ENCODE measurements around the gene KLHL10. TPM values are rescaled to one million over a fixed set of nuclear protein-coding genes. Genes with fewer than 3 reads are reported as not detected.

KLHL10 gene
- total and polyA plus RNA-seq, 9 of the 15 experiments (the other 6 are each of a cell fraction or from before 2014, with no cell fraction given), result 0.06 to 0.56 (median 0.12) TPM; not detected in 5

GRCh38 chr17:41860254-41860931 is 22.8 kb downstream of the KLHL10 start:
- no peaks in the 10 kb centered on the region for H3K27me3 ChIP-seq (ENCODE audit: control insufficient read depth in 2 of 2, insufficient read depth in 2 of 2, low read length in 2 of 2)
- no peaks in the 10 kb centered on the region; the same call in 2 of the 3 replicates for H3K36me3 ChIP-seq (ENCODE audit: control insufficient read depth, insufficient read depth, low read length)
- in situ Hi-C loops (cut with MboI) (no loop called here), intact Hi-C loops (cut with micrococcal nuclease) (no loop called here)
- ChIA-PET CTCF (ENCODE audit: low intra/inter-chr PET ratio) (no interaction called here), POLR2A (interaction anchor here (0.6 to 1.5 kb wide), 6 partner anchors 8 to 46 kb away, joined by 3 to 8 read pairs (median 4); no protein-coding TSS in a partner anchor)
- TF ChIP-seq FOXO4 (CRISPR knock-in tag; IDR thresholded peaks at IDR 0.05) (no peak), PHF21A (IDR thresholded peaks at IDR 0.05; ENCODE audit: borderline replicate concordance, low read depth) (no peak), ERF (CRISPR knock-in tag; IDR thresholded peaks at IDR 0.05) (no peak), OTX1 (CRISPR knock-in tag; IDR thresholded peaks at IDR 0.05) (no peak), MAZ (CRISPR knock-in tag; conservative IDR thresholded peaks at IDR 0.05 in 1 of 2, IDR thresholded peaks at IDR 0.05 in 1 of 2) (no peak)
- peaks cover 12 to 20% of the 10 kb centered on the region in 2 experiments for H3K4me1 ChIP-seq (replicated peaks in 1 of 2; ENCODE audit: control insufficient read depth in 2 of 2, insufficient read depth in 2 of 2, low read length in 2 of 2)
- no peak overlapping the region for H3K27ac ChIP-seq (ENCODE audit: extremely low read depth, low read depth, low read length)
- H3K9me1 ChIP-seq (ENCODE audit: control insufficient read depth, insufficient read depth, low read length), result no peaks in the 10 kb centered on the region
- WGBS (ENCODE audit: insufficient coverage, low coverage, missing lambda C conversion rate), result 52% methylated on average over 3 of the region's 3 CpGs
- FAIRE-seq, result no peak
- no peak overlapping the region for H3K9ac ChIP-seq (ENCODE audit: insufficient read depth in 1 of 2, low read depth in 2 of 2, low read length in 2 of 2)
- ATAC-seq, result no peak
- no peaks in the 10 kb centered on the region for H3K9me3 ChIP-seq (replicated peaks; ENCODE audit: control insufficient read depth, insufficient read depth, low read depth, low read length)
- H4K20me1 ChIP-seq (replicated peaks; ENCODE audit: control insufficient read depth, insufficient read depth, low read length), result peaks cover 26% of the 10 kb centered on the region; the same call in 1 of the 2 replicates
- BruUV-seq (replicated peaks), result no TSS peak
- no peak overlapping the region for H2AFZ ChIP-seq (ENCODE audit: low read depth, low read length)
- H3K79me2 ChIP-seq (ENCODE audit: control insufficient read depth, insufficient read depth, low read length), result peaks cover 71% of the 10 kb centered on the region
- no peak overlapping the region for H3K4me3 ChIP-seq
- no peak overlapping the region for H3K4me2 ChIP-seq (ENCODE audit: insufficient read depth, low read length)
- DNase-seq (ENCODE audit: extremely low read depth in 1 of 4, low spot score in 3 of 4), result no peak

Data from K562 (cell line).